K562 (cell line): ENCODE measurements around the gene THSD8. TPM values are rescaled to one million over a fixed set of nuclear protein-coding genes. Genes with fewer than 3 reads are reported as not detected.

ENCODE experiments used
- ATAC-seq: fragments of 200-7000 bp; cut with Tn5 transposase; 3 replicates; pipeline ENCODE4 v1.9.1; 2020; ENCODE audit warnings: moderate library complexity
- BruUV-seq: library from RNA; stranded (reverse); fragments of 400-500 nt; replicated peaks from 2 replicates; lab custom pipeline; 2021; lab: Mats Ljungman, UMichigan
- CTCF ChIA-PET: fragments of 300-600 bp; formaldehyde crosslinking; extraction: SDS; loops from one replicate; lab custom pipeline; 2021; ENCODE audit warnings: low intra/inter-chr PET ratio; lab: Yijun Ruan, JAX
- POLR2A ChIA-PET: fragments of 300-600, 350-650 bp; sonication (Branson Sonifier 250); formaldehyde crosslinking; extraction: SDS; loops from one replicate; lab custom pipeline; 2021; ENCODE audit warnings: antibody characterized with exemption, inconsistent platforms; lab: Yijun Ruan, JAX
- DNase-seq, 4 experiments: peaks; one replicate each; pipeline versions ENCODE4 v3.0.0 to v3.0.0-alpha.2; 2011 to 2018; ENCODE audit warnings: low spot score in 3 of 4, mixed read lengths in 3 of 4; ENCODE audit errors: extremely low read depth in 1 of 4
- FAIRE-seq: peaks from 2 replicates; lab custom pipeline; 2011; peaks lifted over from hg19 to GRCh38; lab: Jason Lieb, UNC
- H2AFZ ChIP-seq: 2 replicates; pipeline ENCODE4 v1.6.0; 2011; ENCODE audit warnings: low read depth, low read length, control low read depth, inconsistent platforms
- H3K27ac ChIP-seq: fragments of 200-600 bp; 3 replicates; pipeline ENCODE4 v1.8.0; 2011; ENCODE audit warnings: low read depth, mild to moderate bottlenecking, control low read depth, inconsistent platforms, low read length, moderate library complexity, mixed read lengths; ENCODE audit errors: extremely low read depth
- H3K27me3 ChIP-seq, 2 experiments: fragments of 300-600 bp in 1 of 2; 2 replicates in 1 of 2; 3 replicates in 1 of 2; pipeline versions ENCODE4 v1.6.0 to v1.8.0; 2011; ENCODE audit warnings: inconsistent platforms in 2 of 2, low read length in 2 of 2, mild to moderate bottlenecking in 1 of 2, mixed read lengths in 1 of 2, moderate library complexity in 1 of 2; ENCODE audit not compliant: control insufficient read depth in 2 of 2, insufficient read depth in 2 of 2
- H3K36me3 ChIP-seq: fragments of 300-600 bp; 3 replicates; pipeline ENCODE4 v1.8.0; 2011; ENCODE audit warnings: mild to moderate bottlenecking, low read length, inconsistent platforms; ENCODE audit not compliant: control insufficient read depth, insufficient read depth
- H3K4me1 ChIP-seq, 2 experiments: fragments of 200-600 bp in 1 of 2; replicated peaks in 1 of 2; 2 replicates in 1 of 2; 3 replicates in 1 of 2; pipeline versions ENCODE4 v1.5.1 to v1.8.0; 2011; ENCODE audit warnings: inconsistent platforms in 2 of 2, low read length in 2 of 2, mild to moderate bottlenecking in 1 of 2, mixed read lengths in 1 of 2, moderate library complexity in 1 of 2; ENCODE audit not compliant: control insufficient read depth in 2 of 2, insufficient read depth in 2 of 2
- H3K4me2 ChIP-seq: 2 replicates; pipeline ENCODE4 v1.6.1; 2011; ENCODE audit warnings: low read length, control low read depth, inconsistent platforms, mixed read lengths; ENCODE audit not compliant: insufficient read depth
- H3K4me3 ChIP-seq: fragments of 200-600 bp; sonication (generic), shearing (Covaris generic); 2 replicates; pipeline ENCODE4 v1.5.1; 2016; ENCODE audit warnings: control low read depth, inconsistent platforms
- H3K79me2 ChIP-seq: fragments of 200-600 bp; 3 replicates; pipeline ENCODE4 v1.8.0; 2011; ENCODE audit warnings: low read length, inconsistent platforms; ENCODE audit not compliant: control insufficient read depth, insufficient read depth
- H3K9ac ChIP-seq, 2 experiments: 2 replicates each; pipeline versions ENCODE4 v1.6.0 to v1.6.1; 2011; ENCODE audit warnings: low read depth in 2 of 2, low read length in 2 of 2, control low read depth in 1 of 2, inconsistent platforms in 1 of 2, mild to moderate bottlenecking in 1 of 2, mixed read lengths in 1 of 2; ENCODE audit not compliant: insufficient read depth in 1 of 2
- H3K9me1 ChIP-seq: one replicate; pipeline ENCODE4 v1.6.0; 2011; ENCODE audit warnings: inconsistent platforms, mild to moderate bottlenecking, low read length, moderate library complexity; ENCODE audit not compliant: control insufficient read depth, insufficient read depth
- H3K9me3 ChIP-seq: replicated peaks from 2 replicates; pipeline ENCODE4 v1.5.1; 2011; ENCODE audit warnings: low read depth, low read length, inconsistent platforms; ENCODE audit not compliant: control insufficient read depth, insufficient read depth
- H4K20me1 ChIP-seq: replicated peaks from 2 replicates; pipeline ENCODE4 v1.6.1; 2011; ENCODE audit warnings: low read length, inconsistent platforms, mixed read lengths; ENCODE audit not compliant: control insufficient read depth, insufficient read depth
- BHLHE40 ChIP-seq: IDR thresholded peaks from 2 replicates; pipeline ENCODE4 v1.6.1; 2011; ENCODE audit warnings: low read length, improper control_type of control experiment
- CBFA2T2 ChIP-seq: fragments of 450-650 bp; conservative IDR thresholded peaks from 2 replicates; pipeline ENCODE4 v1.6.1; 2017; ENCODE audit warnings: mild to moderate bottlenecking
- CBX1 ChIP-seq: sonication (generic); IDR thresholded peaks from 2 replicates; pipeline ENCODE4 v1.6.1; 2016; ENCODE audit warnings: antibody characterized with exemption, low read depth, mild to moderate bottlenecking
- CEBPG ChIP-seq, 3 experiments: fragments of 200-800 bp in 1 of 3; sonication (Bioruptor generic) in 1 of 3; sonication (generic) in 1 of 3; formaldehyde crosslinking in 1 of 3; IDR thresholded peaks in 2 of 3; conservative IDR thresholded peaks in 1 of 3; 2 replicates each; pipeline versions ENCODE4 v1.6.1 to v1.8.0; 2016 to 2022; ENCODE audit warnings: missing compliant biosample characterization in 2 of 3, missing genetic modification characterization in 2 of 3, mild to moderate bottlenecking in 1 of 3, missing genetic modification reagents in 1 of 3
- HNRNPUL1 ChIP-seq: fragments of 200-400 bp; formaldehyde crosslinking; IDR thresholded peaks from 2 replicates; pipeline ENCODE4 v1.6.1; 2017; ENCODE audit warnings: low read length
- NFIX ChIP-seq: fragments of 250-450 bp; sonication (Bioruptor Pico); IDR thresholded peaks from 2 replicates; pipeline ENCODE4 v1.4.0; 2020; ENCODE audit warnings: low read depth, mild to moderate bottlenecking, moderate library complexity
- TBP ChIP-seq: optimal IDR thresholded peaks from 2 replicates; pipeline ENCODE3; 2011; ENCODE audit warnings: low read depth, low read length, improper control_type of control experiment
- ZNF146 ChIP-seq: IDR thresholded peaks from one replicate; pipeline ENCODE4 v1.6.1; 2018; ENCODE audit warnings: missing compliant biosample characterization; ENCODE audit not compliant: unreplicated experiment
- WGBS: fragments of 100-300 bp; shearing (Covaris generic); methylation state at CpG from one replicate; pipeline ENCODE4 v1.1.6; 2016; ENCODE audit warnings: low coverage, mixed read lengths; ENCODE audit not compliant: insufficient coverage; ENCODE audit errors: missing lambda C conversion rate; 5-methylcytosine and 5-hydroxymethylcytosine counted together
- in situ Hi-C: fragments of 300-500 bp; cut with MboI; formaldehyde crosslinking; loops from 4 replicates; pipeline ENCODE4 v1.15.0; 2018; ENCODE audit warnings: inconsistent platforms, mixed read lengths
- intact Hi-C: fragments of 100-400 bp; cut with micrococcal nuclease; formaldehyde crosslinking; loops from 2 replicates; pipeline ENCODE4 v1.14.2; 2022
- polyA plus RNA-seq, 8 experiments: library from polyadenylated mRNA; depleted of rRNA in 4 of 8; stranded (reverse) in 5 of 8; unstranded in 3 of 8; fragments of >200 nt; fragmentation: Nextera tagmentation in 2 of 8; fragmentation: Illumina TruSeq in 1 of 8; extraction: Ambion mirVana in 2 of 8; extraction: Trizol in 1 of 8; gene quantifications; 2 replicates each; pipeline versions ENCODE4 v1.2.1 to v1.2.3, GENCODE V29; 2011 to 2014; ENCODE audit warnings: inconsistent platforms in 1 of 8, missing spikeins in 1 of 8
- total RNA-seq, 7 experiments: library from RNA; depleted of rRNA in 6 of 7; stranded (reverse); fragments of >200 nt in 6 of 7; fragmentation: Illumina TruSeq in 2 of 7; extraction: Trizol in 2 of 7; gene quantifications; 2 replicates each; pipeline versions ENCODE4 v1.2.1 to v1.2.3, GENCODE V29; 2011 to 2021; ENCODE audit warnings: low replicate concordance in 1 of 7
- TF ChIP-seq, protein P1 (sequence below): fragments of 450-650 bp; IDR thresholded peaks from 2 replicates; pipeline ENCODE4 v1.6.1; 2016; ENCODE audit warnings: borderline replicate concordance
- TF ChIP-seq, protein P2 (sequence below), 2 experiments: IDR thresholded peaks; 2 replicates each; pipeline ENCODE4 v1.6.1; 2011; ENCODE audit warnings: borderline replicate concordance in 1 of 2, control low read depth in 1 of 2, low read depth in 1 of 2, low read length in 1 of 2, mild to moderate bottlenecking in 1 of 2, mixed read lengths in 1 of 2, moderate library complexity in 1 of 2; ENCODE audit not compliant: insufficient read depth in 1 of 2, insufficient read length in 1 of 2, poor library complexity in 1 of 2, severe bottlenecking in 1 of 2; ENCODE audit errors: extremely low read depth in 1 of 2
- TF ChIP-seq, protein P3 (sequence below): fragments of 450-650 bp; IDR thresholded peaks from 2 replicates; pipeline ENCODE4 v1.6.1; 2017; ENCODE audit warnings: antibody characterized with exemption, mild to moderate bottlenecking

Gene THSD8
- total and polyA plus RNA-seq, 9 of the 15 experiments (the other 6 are each of a cell fraction or from before 2014, with no cell fraction given), result 8.4 to 42.4 (median 19.9) TPM; not detected in 2

DNA sequence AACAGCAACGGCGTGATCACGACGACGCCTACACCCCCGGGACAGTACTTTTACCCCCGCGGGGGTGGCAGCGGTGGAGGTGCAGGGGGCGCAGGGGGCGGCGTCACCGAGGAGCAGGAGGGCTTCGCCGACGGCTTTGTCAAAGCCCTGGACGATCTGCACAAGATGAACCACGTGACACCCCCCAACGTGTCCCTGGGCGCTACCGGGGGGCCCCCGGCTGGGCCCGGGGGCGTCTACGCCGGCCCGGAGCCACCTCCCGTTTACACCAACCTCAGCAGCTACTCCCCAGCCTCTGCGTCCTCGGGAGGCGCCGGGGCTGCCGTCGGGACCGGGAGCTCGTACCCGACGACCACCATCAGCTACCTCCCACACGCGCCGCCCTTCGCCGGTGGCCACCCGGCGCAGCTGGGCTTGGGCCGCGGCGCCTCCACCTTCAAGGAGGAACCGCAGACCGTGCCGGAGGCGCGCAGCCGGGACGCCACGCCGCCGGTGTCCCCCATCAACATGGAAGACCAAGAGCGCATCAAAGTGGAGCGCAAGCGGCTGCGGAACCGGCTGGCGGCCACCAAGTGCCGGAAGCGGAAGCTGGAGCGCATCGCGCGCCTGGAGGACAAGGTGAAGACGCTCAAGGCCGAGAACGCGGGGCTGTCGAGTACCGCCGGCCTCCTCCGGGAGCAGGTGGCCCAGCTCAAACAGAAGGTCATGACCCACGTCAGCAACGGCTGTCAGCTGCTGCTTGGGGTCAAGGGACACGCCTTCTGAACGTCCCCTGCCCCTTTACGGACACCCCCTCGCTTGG lies 9.6 kb upstream of the THSD8 start:
- Histone ChIP-seq H3K79me2 (peaks cover 36% of the 10 kb centered on the region), H3K27ac (peak overlapping the region; percentile 89), H3K4me1 (peaks cover 40 to 76% of the 10 kb centered on the region in 2 experiments), H3K9me1 (no peaks in the 10 kb centered on the region), H3K4me3 (peak overlapping the region; percentile 83), H3K9ac (peak overlapping the region; percentile 89 to 97), H3K27me3 (no peaks in the 10 kb centered on the region), H3K4me2 (peak overlapping the region; percentile 96), H2AFZ (0 out of 2 replicates have a peak overlapping the region, but pooled peaks have one; percentile 14), H3K36me3 (peaks cover 7% of the 10 kb centered on the region; the same call in 2 of the 3 replicates), H4K20me1 (peaks cover 13% of the 10 kb centered on the region; the same call in 1 of the 2 replicates), H3K9me3 (no peaks in the 10 kb centered on the region)
- ATAC-seq, result peak; percentile 5
- in situ Hi-C loops (no loop called here), intact Hi-C loops (loop anchor here (10.0 kb wide), 1 partner anchor 227 kb away; no protein-coding TSS in a partner anchor)
- FAIRE-seq, result peak; percentile 52
- peak; percentile 45 to 87 (median 62) for DNase-seq
- TSS peak; percentile 81 for BruUV-seq
- POLR2A ChIA-PET, result interaction anchor here (0.6 to 3.6 kb wide), 35 partner anchors 8 to 1426 kb away, joined by 3 to 44 read pairs (median 4); partner anchors contain the start of genes BEST2, DHPS, DNASE2 and GET3
- CTCF ChIA-PET, result interaction anchor here (0.7 kb wide), 1 partner anchor 103 kb away, joined by 3 read pairs; no protein-coding TSS in a partner anchor
- WGBS, result under 1% methylated on average over 49 of the region's 84 CpGs
- no peak for TF ChIP-seq HNRNPUL1
- peak; percentile 21 for TF ChIP-seq TBP
- TF ChIP-seq, protein P1, sequence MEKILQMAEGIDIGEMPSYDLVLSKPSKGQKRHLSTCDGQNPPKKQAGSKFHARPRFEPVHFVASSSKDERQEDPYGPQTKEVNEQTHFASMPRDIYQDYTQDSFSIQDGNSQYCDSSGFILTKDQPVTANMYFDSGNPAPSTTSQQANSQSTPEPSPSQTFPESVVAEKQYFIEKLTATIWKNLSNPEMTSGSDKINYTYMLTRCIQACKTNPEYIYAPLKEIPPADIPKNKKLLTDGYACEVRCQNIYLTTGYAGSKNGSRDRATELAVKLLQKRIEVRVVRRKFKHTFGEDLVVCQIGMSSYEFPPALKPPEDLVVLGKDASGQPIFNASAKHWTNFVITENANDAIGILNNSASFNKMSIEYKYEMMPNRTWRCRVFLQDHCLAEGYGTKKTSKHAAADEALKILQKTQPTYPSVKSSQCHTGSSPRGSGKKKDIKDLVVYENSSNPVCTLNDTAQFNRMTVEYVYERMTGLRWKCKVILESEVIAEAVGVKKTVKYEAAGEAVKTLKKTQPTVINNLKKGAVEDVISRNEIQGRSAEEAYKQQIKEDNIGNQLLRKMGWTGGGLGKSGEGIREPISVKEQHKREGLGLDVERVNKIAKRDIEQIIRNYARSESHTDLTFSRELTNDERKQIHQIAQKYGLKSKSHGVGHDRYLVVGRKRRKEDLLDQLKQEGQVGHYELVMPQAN, result peak; percentile 68
- peak; percentile 23; the same call in 1 of the 2 replicates for TF ChIP-seq CBX1
- TF ChIP-seq, protein P2, sequence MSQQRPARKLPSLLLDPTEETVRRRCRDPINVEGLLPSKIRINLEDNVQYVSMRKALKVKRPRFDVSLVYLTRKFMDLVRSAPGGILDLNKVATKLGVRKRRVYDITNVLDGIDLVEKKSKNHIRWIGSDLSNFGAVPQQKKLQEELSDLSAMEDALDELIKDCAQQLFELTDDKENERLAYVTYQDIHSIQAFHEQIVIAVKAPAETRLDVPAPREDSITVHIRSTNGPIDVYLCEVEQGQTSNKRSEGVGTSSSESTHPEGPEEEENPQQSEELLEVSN (IDR thresholded peaks at IDR 0.05; ENCODE audit: borderline replicate concordance in 1 of 2, extremely low read depth in 1 of 2, insufficient read depth in 1 of 2, insufficient read length in 1 of 2, low read depth in 1 of 2, low read length in 1 of 2, poor library complexity in 1 of 2, severe bottlenecking in 1 of 2), result peak; percentile 76
- no peak for TF ChIP-seq NFIX
- TF ChIP-seq, protein P3, sequence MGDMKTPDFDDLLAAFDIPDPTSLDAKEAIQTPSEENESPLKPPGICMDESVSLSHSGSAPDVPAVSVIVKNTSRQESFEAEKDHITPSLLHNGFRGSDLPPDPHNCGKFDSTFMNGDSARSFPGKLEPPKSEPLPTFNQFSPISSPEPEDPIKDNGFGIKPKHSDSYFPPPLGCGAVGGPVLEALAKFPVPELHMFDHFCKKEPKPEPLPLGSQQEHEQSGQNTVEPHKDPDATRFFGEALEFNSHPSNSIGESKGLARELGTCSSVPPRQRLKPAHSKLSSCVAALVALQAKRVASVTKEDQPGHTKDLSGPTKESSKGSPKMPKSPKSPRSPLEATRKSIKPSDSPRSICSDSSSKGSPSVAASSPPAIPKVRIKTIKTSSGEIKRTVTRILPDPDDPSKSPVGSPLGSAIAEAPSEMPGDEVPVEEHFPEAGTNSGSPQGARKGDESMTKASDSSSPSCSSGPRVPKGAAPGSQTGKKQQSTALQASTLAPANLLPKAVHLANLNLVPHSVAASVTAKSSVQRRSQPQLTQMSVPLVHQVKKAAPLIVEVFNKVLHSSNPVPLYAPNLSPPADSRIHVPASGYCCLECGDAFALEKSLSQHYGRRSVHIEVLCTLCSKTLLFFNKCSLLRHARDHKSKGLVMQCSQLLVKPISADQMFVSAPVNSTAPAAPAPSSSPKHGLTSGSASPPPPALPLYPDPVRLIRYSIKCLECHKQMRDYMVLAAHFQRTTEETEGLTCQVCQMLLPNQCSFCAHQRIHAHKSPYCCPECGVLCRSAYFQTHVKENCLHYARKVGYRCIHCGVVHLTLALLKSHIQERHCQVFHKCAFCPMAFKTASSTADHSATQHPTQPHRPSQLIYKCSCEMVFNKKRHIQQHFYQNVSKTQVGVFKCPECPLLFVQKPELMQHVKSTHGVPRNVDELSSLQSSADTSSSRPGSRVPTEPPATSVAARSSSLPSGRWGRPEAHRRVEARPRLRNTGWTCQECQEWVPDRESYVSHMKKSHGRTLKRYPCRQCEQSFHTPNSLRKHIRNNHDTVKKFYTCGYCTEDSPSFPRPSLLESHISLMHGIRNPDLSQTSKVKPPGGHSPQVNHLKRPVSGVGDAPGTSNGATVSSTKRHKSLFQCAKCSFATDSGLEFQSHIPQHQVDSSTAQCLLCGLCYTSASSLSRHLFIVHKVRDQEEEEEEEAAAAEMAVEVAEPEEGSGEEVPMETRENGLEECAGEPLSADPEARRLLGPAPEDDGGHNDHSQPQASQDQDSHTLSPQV, result peak; percentile 66; the same call in 1 of the 2 replicates
- no peak for TF ChIP-seq ZNF146 (CRISPR knock-in tag)
- TF ChIP-seq BHLHE40, result peak; percentile 14; the same call in 1 of the 2 replicates
- peak; percentile 46; the same call in 1 of the 2 replicates for TF ChIP-seq CBFA2T2
- TF ChIP-seq CEBPG (CRISPR knock-in tag; IDR thresholded peaks at IDR 0.05), result no peak
- no peak for TF ChIP-seq CEBPG (tag; conservative IDR thresholded peaks at IDR 0.05 in 1 of 2, IDR thresholded peaks at IDR 0.05 in 1 of 2)
